Femur (tissue), 1 donor: ENCODE results near the gene IL17B.

Experiments used
- DNase-seq: peaks from one replicate; pipeline ENCODE4 v3.0.0-alpha.2; 2017

The IL17B gene

GRCh38 chr5:149352169-149352568 lies 26.9 kb downstream of the IL17B start:
- DNase-seq: no peak

GRCh38 chr5:149349382-149349781 lies 29.7 kb downstream of the IL17B start:
- no peak for DNase-seq

GRCh38 chr5:149348518-149348917 lies 30.6 kb downstream of the IL17B start:
- no peak for DNase-seq

- DNase-seq: no peak
Measured at GRCh38 chr5:149345892-149346222, 33.2 kb downstream of the IL17B start.

- DNase-seq: peak; percentile 98
Measured at GRCh38 chr5:149345147-149345891, 33.8 kb downstream of the IL17B start, which contains the start of gene GRPEL2. Gene GRPEL2, plus strand, starts transcription at chr5:149345499. Its CDS starts 41 bp downstream, at chr5:149345540.

- no peak for DNase-seq
Measured at GRCh38 chr5:149344151-149344550, 34.9 kb downstream of the IL17B start.

GRCh38 chr5:149341876-149342275 lies 37.2 kb downstream of the IL17B start:
- no peak for DNase-seq

GRCh38 chr5:149340920-149341319 lies 38.2 kb downstream of the IL17B start:
- no peak for DNase-seq

- no peak for DNase-seq
Measured at GRCh38 chr5:149338364-149338763, 40.7 kb downstream of the IL17B start.

GRCh38 chr5:149337736-149338135 lies 41.4 kb downstream of the IL17B start:
- peak; percentile 62 for DNase-seq

- DNase-seq: no peak
Measured at GRCh38 chr5:149333711-149334443, 45.2 kb downstream of the IL17B start.

GRCh38 chr5:149328177-149328576 lies 50.9 kb downstream of the IL17B start:
- no peak for DNase-seq

GRCh38 chr5:149326611-149327010 lies 52.5 kb downstream of the IL17B start:
- no peak for DNase-seq

GRCh38 chr5:149325894-149326293 lies 53.2 kb downstream of the IL17B start:
- DNase-seq: no peak

GRCh38 chr5:149325166-149325735 lies 53.8 kb downstream of the IL17B start:
- DNase-seq: no peak

GRCh38 chr5:149324641-149325040 lies 54.5 kb downstream of the IL17B start:
- no peak for DNase-seq
